Ascending aorta (tissue), 2 donors: ENCODE data around the gene PIP5K1B. TPM values are rescaled to one million over a fixed set of nuclear protein-coding genes. Genes with fewer than 3 reads are reported as not detected.

Source experiments
- DNase-seq, 2 donors: peaks; one replicate each; pipeline ENCODE4 v3.0.0-alpha.2; 2019; ENCODE audit warnings: low spot score in 2 of 2
- H3K27ac ChIP-seq, 2 donors: fragments of 200-600 bp; sonication (generic); one replicate each; pipeline ENCODE4 v1.5.1; 2016 to 2017; ENCODE audit warnings: mild to moderate bottlenecking in 1 of 2
- H3K27me3 ChIP-seq: fragments of 200-600 bp; sonication (generic); one replicate; pipeline ENCODE4 v1.5.1; 2017
- H3K36me3 ChIP-seq, 2 donors: fragments of 200-600 bp; sonication (generic); one replicate each; pipeline ENCODE4 v1.5.1; 2016
- H3K4me1 ChIP-seq, 2 donors: fragments of 200-600 bp; sonication (generic); one replicate each; pipeline ENCODE4 v1.5.1; 2016 to 2017; ENCODE audit warnings: mild to moderate bottlenecking in 1 of 2
- H3K4me3 ChIP-seq, 2 donors: fragments of 200-600 bp; sonication (generic); one replicate each; pipeline ENCODE4 v1.5.1; 2016 to 2017; ENCODE audit warnings: mild to moderate bottlenecking in 1 of 2
- H3K9me3 ChIP-seq, 2 donors: fragments of 200-600 bp; sonication (generic); one replicate each; pipeline ENCODE4 v1.5.1; 2016
- intact Hi-C: fragments of 100-400 bp; cut with DNase I; formaldehyde crosslinking; loops from one replicate; pipeline ENCODE4 v1.15.1; 2023
- total RNA-seq: library from RNA; depleted of rRNA; stranded (reverse); fragments of >200 nt; gene quantifications from one replicate; pipeline ENCODE4 v1.1.0, GENCODE V29; 2016
- TF ChIP-seq, protein P1 (sequence below), 3 experiments: fragments of 200-600 bp in 2 of 3; fragments of 450-650 bp in 1 of 3; sonication (generic) in 2 of 3; IDR thresholded peaks; one replicate each; pipeline ENCODE4 v1.5.1; 2016 to 2019; ENCODE audit warnings: antibody characterized with exemption in 3 of 3, mild to moderate bottlenecking in 1 of 3, moderate library complexity in 1 of 3

The PIP5K1B gene
- total RNA-seq, 1 donor from 2014 or later, result 0.85 TPM

DNA sequence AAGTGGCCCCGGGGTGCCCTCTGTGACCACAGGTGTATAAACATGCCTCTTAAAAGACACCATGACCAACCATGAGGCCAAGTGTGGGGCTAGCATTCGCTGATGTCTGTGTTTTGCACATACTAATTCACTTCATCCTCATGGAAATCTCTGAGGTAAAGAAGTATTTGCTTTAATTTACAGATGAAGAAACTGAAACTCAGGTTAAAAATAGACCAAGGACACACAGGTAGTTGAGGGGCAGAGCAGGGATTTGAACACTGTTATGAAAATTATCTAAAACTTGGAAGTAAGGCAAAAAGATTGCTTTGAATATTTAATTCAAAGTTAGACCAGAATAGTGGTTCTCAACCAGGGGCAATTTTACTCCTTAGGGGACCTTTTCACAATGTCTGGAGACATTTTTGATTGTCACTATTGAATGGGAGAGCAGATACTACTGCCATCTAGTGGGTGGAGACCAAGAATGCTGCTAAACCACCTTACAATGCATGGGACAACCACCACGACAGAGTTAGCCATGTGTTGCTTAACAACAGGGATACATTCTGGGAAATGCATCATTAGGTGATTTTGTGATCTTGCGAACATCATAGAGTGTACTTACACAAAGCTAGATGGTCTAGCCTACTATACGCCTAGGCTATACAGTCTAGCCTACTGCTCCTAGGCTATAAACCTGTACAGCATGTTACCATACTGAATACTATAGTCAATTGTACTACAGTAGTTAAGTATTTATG lies 322.5 kb downstream of the PIP5K1B start:
- intact Hi-C loops, result no loop called here
- no peaks in the 10 kb centered on the region for H3K4me1 ChIP-seq
- DNase-seq, result no peak

DNA sequence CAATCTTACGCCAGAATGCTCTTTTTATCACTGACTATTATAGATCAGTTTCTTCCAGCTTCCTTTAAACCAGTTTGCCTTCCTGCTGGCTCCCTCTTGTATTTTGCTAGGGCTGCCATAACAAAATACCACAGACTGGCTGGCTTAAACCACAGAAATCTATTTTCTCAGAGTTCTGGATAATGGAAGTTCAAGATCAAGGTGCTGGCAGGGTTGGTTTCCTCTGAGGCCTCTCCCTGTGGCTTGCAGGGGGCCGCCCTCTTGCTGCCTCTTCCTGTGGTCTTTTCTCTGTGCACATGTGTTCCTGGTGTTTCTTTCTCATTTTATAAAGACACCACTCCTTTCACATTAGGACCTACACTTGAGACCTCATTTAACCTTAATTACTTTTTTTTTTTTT lies 323.7 kb downstream of the PIP5K1B start:
- no peaks in the 10 kb centered on the region for H3K4me1 ChIP-seq
- no peaks in the 10 kb centered on the region for H3K27me3 ChIP-seq
- TF ChIP-seq, protein P1, sequence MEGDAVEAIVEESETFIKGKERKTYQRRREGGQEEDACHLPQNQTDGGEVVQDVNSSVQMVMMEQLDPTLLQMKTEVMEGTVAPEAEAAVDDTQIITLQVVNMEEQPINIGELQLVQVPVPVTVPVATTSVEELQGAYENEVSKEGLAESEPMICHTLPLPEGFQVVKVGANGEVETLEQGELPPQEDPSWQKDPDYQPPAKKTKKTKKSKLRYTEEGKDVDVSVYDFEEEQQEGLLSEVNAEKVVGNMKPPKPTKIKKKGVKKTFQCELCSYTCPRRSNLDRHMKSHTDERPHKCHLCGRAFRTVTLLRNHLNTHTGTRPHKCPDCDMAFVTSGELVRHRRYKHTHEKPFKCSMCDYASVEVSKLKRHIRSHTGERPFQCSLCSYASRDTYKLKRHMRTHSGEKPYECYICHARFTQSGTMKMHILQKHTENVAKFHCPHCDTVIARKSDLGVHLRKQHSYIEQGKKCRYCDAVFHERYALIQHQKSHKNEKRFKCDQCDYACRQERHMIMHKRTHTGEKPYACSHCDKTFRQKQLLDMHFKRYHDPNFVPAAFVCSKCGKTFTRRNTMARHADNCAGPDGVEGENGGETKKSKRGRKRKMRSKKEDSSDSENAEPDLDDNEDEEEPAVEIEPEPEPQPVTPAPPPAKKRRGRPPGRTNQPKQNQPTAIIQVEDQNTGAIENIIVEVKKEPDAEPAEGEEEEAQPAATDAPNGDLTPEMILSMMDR (IDR thresholded peaks at IDR 0.05), result no peak
- intact Hi-C loops, result no loop called here
- no peaks in the 10 kb centered on the region for H3K9me3 ChIP-seq
- no peak overlapping the region for H3K27ac ChIP-seq
- no peak for DNase-seq
- no peak overlapping the region for H3K4me3 ChIP-seq
- H3K36me3 ChIP-seq, result no peaks in the 10 kb centered on the region

More for the DNA sequence above, 322.5 kb downstream of the PIP5K1B start:
- TF ChIP-seq, protein P1 (IDR thresholded peaks at IDR 0.05), result peak; percentile 33 to 69 (median 55)
- Histone ChIP-seq H3K4me3 (no peak overlapping the region), H3K9me3 (no peaks in the 10 kb centered on the region), H3K27me3 (no peaks in the 10 kb centered on the region), H3K27ac (no peak overlapping the region), H3K36me3 (no peaks in the 10 kb centered on the region)

DNA sequence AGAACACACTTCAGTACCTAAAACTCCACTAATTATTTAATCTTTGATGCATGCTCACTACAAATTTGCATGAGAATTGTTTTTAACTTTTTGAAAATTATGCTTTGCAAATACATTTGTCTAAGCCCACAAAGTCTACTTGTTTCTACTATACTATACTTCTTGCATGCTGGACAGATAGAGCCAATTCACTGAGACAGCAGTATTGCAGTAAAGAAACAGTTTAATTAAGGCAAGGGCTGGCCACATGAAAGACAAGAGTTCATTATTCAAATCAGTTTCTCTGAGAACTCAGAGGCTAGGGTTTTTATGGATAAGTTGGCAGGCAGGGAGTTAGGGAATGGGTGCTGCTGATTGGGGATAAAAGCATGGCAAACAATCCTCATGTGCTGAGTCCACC lies 324.5 kb downstream of the PIP5K1B start:
- H3K36me3 ChIP-seq, result no peaks in the 10 kb centered on the region
- DNase-seq, result no peak
- intact Hi-C loops, result no loop called here
- TF ChIP-seq, protein P1 (IDR thresholded peaks at IDR 0.05), result no peak
- H3K4me3 ChIP-seq, result no peak overlapping the region
- H3K4me1 ChIP-seq, result no peaks in the 10 kb centered on the region
- H3K27ac ChIP-seq, result no peak overlapping the region
- no peaks in the 10 kb centered on the region for H3K9me3 ChIP-seq
- H3K27me3 ChIP-seq, result no peaks in the 10 kb centered on the region

DNA sequence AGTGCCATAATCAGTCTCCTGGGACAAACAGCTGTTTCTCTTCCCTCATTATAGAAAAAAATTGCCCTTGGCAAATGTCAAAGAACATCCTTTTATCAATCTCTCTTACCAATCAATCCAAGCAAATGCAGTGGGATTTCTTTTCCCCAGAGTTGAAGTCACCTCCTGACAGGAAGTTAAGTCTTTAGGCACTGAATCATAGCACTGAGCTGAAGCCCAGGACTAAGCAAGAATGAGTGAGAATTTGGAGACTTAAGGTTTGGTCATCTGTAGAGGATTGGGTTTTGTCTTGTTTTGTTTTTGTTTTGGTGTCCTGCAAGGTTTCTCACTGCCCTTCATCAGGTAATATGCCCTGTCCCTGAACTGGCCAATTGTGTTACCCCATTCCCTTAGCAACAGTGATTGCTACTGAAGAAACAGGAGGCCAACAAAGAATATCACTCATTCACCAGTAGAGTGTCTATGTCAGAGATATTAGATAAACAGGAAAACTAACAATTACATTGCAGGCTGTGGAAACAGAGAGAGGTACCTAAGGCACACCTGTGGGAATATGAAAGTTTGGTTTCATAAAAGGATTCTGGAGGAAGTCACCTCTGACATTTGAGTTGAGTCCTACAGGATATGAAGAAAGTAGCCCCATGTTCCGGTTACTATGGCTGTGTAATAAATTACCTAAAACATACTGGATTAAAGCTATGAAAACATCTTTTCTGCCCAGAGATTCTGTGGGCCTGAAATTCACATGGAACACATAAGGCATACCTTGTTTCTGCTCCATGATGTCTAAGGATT lies 326.0 kb downstream of the PIP5K1B start:
- H3K4me3 ChIP-seq, result no peak overlapping the region
- no peaks in the 10 kb centered on the region for H3K27me3 ChIP-seq
- TF ChIP-seq, protein P1 (IDR thresholded peaks at IDR 0.05), result no peak
- H3K4me1 ChIP-seq, result peaks cover 0 to 3% of the 10 kb centered on the region in 2 donors
- intact Hi-C loops, result no loop called here
- no peaks in the 10 kb centered on the region for H3K36me3 ChIP-seq
- no peak for DNase-seq
- H3K27ac ChIP-seq, result no peak overlapping the region
- H3K9me3 ChIP-seq, result no peaks in the 10 kb centered on the region

DNA sequence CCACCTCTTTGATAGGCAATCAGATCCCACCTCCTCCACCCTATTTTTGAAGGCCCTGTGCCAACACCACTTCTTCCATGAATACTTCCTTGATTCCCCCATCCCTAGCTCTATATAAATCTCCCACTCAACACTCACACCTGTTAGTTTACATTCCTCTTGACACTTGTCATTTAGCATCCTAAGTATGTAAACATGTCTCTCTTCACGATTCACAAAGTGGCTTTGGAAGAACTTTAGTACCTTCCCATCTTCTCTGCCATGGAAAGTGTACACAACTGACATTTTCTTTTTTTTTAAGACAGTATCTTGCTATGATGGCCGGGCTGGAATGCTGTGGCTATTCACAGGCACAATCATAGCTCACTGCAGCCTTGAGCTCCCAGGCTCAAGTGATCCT lies 329.0 kb downstream of the PIP5K1B start:
- Histone ChIP-seq H3K27ac (no peak overlapping the region), H3K27me3 (no peaks in the 10 kb centered on the region), H3K4me1 (peaks cover 0 to 6% of the 10 kb centered on the region in 2 donors), H3K36me3 (no peaks in the 10 kb centered on the region), H3K9me3 (no peaks in the 10 kb centered on the region), H3K4me3 (no peak overlapping the region)
- intact Hi-C loops, result no loop called here
- TF ChIP-seq, protein P1 (IDR thresholded peaks at IDR 0.05), result no peak
- DNase-seq, result no peak
